WTC11 (cell line): ENCODE results near the gene ZNF277. TPM values are rescaled to one million over a fixed set of nuclear protein-coding genes. Genes with fewer than 3 reads are reported as not detected.

Source experiments
- ATAC-seq: fragments of 200-7000 bp; cut with Tn5 transposase; 2 replicates; pipeline ENCODE4 v1.10.0; 2021; ENCODE audit warnings: mild to moderate bottlenecking, moderate library complexity
- CTCF ChIA-PET: fragments of 300-600 bp; sonication (Branson Sonifier 250); formaldehyde crosslinking; loops from one replicate; lab custom pipeline; 2021; ENCODE audit warnings: antibody characterized with exemption; lab: Charles Lee
- POLR2A ChIA-PET: fragments of 350-600 bp; sonication (Branson Sonifier 250); formaldehyde crosslinking; loops from one replicate; lab custom pipeline; 2021; ENCODE audit warnings: antibody characterized with exemption; lab: Charles Lee
- DNase-seq: peaks from one replicate; pipeline ENCODE4 v3.0.0; 2021; ENCODE audit warnings: low spot score
- H3K27ac Mint-ChIP-seq: 2 replicates; pipeline ENCODE4 v1.8.0; 2021; ENCODE audit warnings: mixed read lengths
- H3K27me3 Mint-ChIP-seq: 2 replicates; pipeline ENCODE4 v1.8.0; 2021; ENCODE audit warnings: low read depth, mild to moderate bottlenecking, moderate library complexity, mixed read lengths
- H3K36me3 Mint-ChIP-seq: 2 replicates; pipeline ENCODE4 v1.8.0; 2021; ENCODE audit warnings: mixed read lengths
- H3K4me1 Mint-ChIP-seq: 2 replicates; pipeline ENCODE4 v1.8.0; 2022; ENCODE audit warnings: mixed read lengths
- H3K4me3 Mint-ChIP-seq: 2 replicates; pipeline ENCODE4 v1.8.0; 2021; ENCODE audit warnings: mild to moderate bottlenecking, moderate library complexity, mixed read lengths
- H3K9me3 Mint-ChIP-seq: 2 replicates; pipeline ENCODE4 v1.8.0; 2021; ENCODE audit warnings: mixed read lengths
- ESRRA ChIP-seq: sonication (generic); formaldehyde crosslinking; IDR thresholded peaks from 2 replicates; pipeline ENCODE4 v1.8.1; 2022; ENCODE audit warnings: mild to moderate bottlenecking, missing genetic modification reagents, borderline replicate concordance
- FOXK1 ChIP-seq: sonication (generic); formaldehyde crosslinking; IDR thresholded peaks from 2 replicates; pipeline ENCODE4 v1.8.0; 2022; ENCODE audit warnings: mild to moderate bottlenecking, moderate library complexity, missing genetic modification reagents
- IRF2 ChIP-seq: sonication (generic); formaldehyde crosslinking; IDR thresholded peaks from 2 replicates; pipeline ENCODE4 v1.8.0; 2022; ENCODE audit warnings: low read depth, missing genetic modification reagents, borderline replicate concordance
- NFATC4 ChIP-seq: fragments of 250-450 bp; sonication (Bioruptor Pico); IDR thresholded peaks from 2 replicates; pipeline ENCODE4 v1.9.0; 2021; ENCODE audit warnings: mild to moderate bottlenecking
- NR2C2 ChIP-seq: sonication (generic); formaldehyde crosslinking; IDR thresholded peaks from 2 replicates; pipeline ENCODE4 v1.8.0; 2022; ENCODE audit warnings: mild to moderate bottlenecking, missing genetic modification reagents
- OVOL2 ChIP-seq: fragments of 250-450 bp; sonication (Bioruptor Pico); IDR thresholded peaks from 2 replicates; pipeline ENCODE4 v1.9.0; 2021; ENCODE audit warnings: mild to moderate bottlenecking, borderline replicate concordance
- RORB ChIP-seq: fragments of 250-450 bp; sonication (Bioruptor Pico); IDR thresholded peaks from 2 replicates; pipeline ENCODE4 v1.9.0; 2021; ENCODE audit warnings: mild to moderate bottlenecking
- ZNF121 ChIP-seq: sonication (generic); formaldehyde crosslinking; IDR thresholded peaks from 2 replicates; pipeline ENCODE4 v1.8.0; 2023; ENCODE audit warnings: missing genetic modification reagents
- ZNF219 ChIP-seq: sonication (generic); formaldehyde crosslinking; IDR thresholded peaks from 2 replicates; pipeline ENCODE4 v1.8.0; 2023; ENCODE audit warnings: missing genetic modification reagents, mild to moderate bottlenecking, borderline replicate concordance
- ZNF263 ChIP-seq: sonication (generic); formaldehyde crosslinking; IDR thresholded peaks from 2 replicates; pipeline ENCODE4 v1.8.1; 2022; ENCODE audit warnings: low read depth, mild to moderate bottlenecking, moderate library complexity, missing genetic modification reagents
- ZNF671 ChIP-seq: fragments of 250-450 bp; sonication (Bioruptor Pico); IDR thresholded peaks from 2 replicates; pipeline ENCODE4 v1.8.0; 2021; ENCODE audit warnings: mild to moderate bottlenecking
- total RNA-seq: library from RNA; stranded (reverse); gene quantifications from 3 replicates; pipeline ENCODE4 v1.2.3, GENCODE V29; 2021
- TF ChIP-seq, protein P1 (sequence below): sonication (generic); formaldehyde crosslinking; conservative IDR thresholded peaks from 2 replicates; pipeline ENCODE4 v1.8.1; 2022; ENCODE audit warnings: mild to moderate bottlenecking, missing genetic modification reagents
- TF ChIP-seq, protein P2 (sequence below): sonication (generic); formaldehyde crosslinking; IDR thresholded peaks from 2 replicates; pipeline ENCODE4 v1.8.0; 2022; ENCODE audit warnings: mild to moderate bottlenecking, missing genetic modification reagents
- TF ChIP-seq, protein P3 (sequence below): sonication (generic); formaldehyde crosslinking; IDR thresholded peaks from 2 replicates; pipeline ENCODE4 v1.8.0; 2023; ENCODE audit warnings: missing genetic modification reagents
- TF ChIP-seq, protein P4 (sequence below): sonication (generic); formaldehyde crosslinking; IDR thresholded peaks from 2 replicates; pipeline ENCODE4 v1.8.0; 2023; ENCODE audit warnings: missing genetic modification reagents, mild to moderate bottlenecking, borderline replicate concordance
- TF ChIP-seq, protein P5 (sequence below): fragments of 250-450 bp; sonication (Bioruptor Pico); IDR thresholded peaks from 2 replicates; pipeline ENCODE4 v1.8.0; 2021; ENCODE audit warnings: mild to moderate bottlenecking
- TF ChIP-seq, protein P6 (sequence below): fragments of 250-450 bp; sonication (Bioruptor Pico); IDR thresholded peaks from 2 replicates; pipeline ENCODE4 v1.9.0; 2021; ENCODE audit warnings: mild to moderate bottlenecking

The ZNF277 gene
- total RNA-seq, 1 experiment from 2014 or later: 22.5 TPM

DNA sequence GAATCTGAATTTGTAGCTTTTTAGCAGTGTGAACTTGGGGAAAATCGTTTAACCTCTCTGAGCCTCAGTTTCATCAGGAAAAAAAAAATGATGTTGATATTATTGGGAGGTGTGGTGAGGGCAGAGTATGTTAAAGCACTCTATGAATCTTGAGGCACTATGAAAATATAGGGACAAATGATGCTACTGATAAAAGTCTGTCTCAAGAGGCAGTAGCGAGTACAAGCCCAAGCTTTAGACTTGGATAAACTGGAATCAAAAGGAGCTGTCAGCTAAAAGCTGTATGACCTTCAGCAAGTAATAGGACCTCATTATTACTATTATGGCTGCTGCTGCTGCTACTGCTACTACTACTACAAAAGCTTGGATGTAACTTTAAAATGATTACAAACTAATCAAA, 8.4 kb downstream of the ZNF277 start:
- no peaks in the 10 kb centered on the region for H3K27me3 Mint-ChIP-seq
- ATAC-seq (no peak; the same call in 1 of the 2 replicates), DNase-seq (no peak)
- CTCF ChIA-PET: interaction anchor here (0.8 to 1.6 kb wide), 4 partner anchors 136 to 360 kb away, joined by 3 to 5 read pairs (median 4); no protein-coding TSS in a partner anchor
- no peak overlapping the region for H3K4me3 Mint-ChIP-seq
- H3K36me3 Mint-ChIP-seq: no peaks in the 10 kb centered on the region
- no peaks in the 10 kb centered on the region for H3K9me3 Mint-ChIP-seq
- no peak for TF ChIP-seq FOXK1
- TF ChIP-seq, protein P1, sequence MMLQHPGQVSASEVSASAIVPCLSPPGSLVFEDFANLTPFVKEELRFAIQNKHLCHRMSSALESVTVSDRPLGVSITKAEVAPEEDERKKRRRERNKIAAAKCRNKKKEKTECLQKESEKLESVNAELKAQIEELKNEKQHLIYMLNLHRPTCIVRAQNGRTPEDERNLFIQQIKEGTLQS: no peak
- no peak for TF ChIP-seq ESRRA (CRISPR knock-in tag)
- TF ChIP-seq RORB: no peak
- no peak for TF ChIP-seq NR2C2
- TF ChIP-seq, protein P2, sequence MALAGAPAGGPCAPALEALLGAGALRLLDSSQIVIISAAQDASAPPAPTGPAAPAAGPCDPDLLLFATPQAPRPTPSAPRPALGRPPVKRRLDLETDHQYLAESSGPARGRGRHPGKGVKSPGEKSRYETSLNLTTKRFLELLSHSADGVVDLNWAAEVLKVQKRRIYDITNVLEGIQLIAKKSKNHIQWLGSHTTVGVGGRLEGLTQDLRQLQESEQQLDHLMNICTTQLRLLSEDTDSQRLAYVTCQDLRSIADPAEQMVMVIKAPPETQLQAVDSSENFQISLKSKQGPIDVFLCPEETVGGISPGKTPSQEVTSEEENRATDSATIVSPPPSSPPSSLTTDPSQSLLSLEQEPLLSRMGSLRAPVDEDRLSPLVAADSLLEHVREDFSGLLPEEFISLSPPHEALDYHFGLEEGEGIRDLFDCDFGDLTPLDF (CRISPR knock-in tag): no peak
- TF ChIP-seq, protein P3, sequence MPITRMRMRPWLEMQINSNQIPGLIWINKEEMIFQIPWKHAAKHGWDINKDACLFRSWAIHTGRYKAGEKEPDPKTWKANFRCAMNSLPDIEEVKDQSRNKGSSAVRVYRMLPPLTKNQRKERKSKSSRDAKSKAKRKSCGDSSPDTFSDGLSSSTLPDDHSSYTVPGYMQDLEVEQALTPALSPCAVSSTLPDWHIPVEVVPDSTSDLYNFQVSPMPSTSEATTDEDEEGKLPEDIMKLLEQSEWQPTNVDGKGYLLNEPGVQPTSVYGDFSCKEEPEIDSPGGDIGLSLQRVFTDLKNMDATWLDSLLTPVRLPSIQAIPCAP (CRISPR knock-in tag): no peak
- no peak for TF ChIP-seq ZNF219 (CRISPR knock-in tag)
- TF ChIP-seq, protein P4, sequence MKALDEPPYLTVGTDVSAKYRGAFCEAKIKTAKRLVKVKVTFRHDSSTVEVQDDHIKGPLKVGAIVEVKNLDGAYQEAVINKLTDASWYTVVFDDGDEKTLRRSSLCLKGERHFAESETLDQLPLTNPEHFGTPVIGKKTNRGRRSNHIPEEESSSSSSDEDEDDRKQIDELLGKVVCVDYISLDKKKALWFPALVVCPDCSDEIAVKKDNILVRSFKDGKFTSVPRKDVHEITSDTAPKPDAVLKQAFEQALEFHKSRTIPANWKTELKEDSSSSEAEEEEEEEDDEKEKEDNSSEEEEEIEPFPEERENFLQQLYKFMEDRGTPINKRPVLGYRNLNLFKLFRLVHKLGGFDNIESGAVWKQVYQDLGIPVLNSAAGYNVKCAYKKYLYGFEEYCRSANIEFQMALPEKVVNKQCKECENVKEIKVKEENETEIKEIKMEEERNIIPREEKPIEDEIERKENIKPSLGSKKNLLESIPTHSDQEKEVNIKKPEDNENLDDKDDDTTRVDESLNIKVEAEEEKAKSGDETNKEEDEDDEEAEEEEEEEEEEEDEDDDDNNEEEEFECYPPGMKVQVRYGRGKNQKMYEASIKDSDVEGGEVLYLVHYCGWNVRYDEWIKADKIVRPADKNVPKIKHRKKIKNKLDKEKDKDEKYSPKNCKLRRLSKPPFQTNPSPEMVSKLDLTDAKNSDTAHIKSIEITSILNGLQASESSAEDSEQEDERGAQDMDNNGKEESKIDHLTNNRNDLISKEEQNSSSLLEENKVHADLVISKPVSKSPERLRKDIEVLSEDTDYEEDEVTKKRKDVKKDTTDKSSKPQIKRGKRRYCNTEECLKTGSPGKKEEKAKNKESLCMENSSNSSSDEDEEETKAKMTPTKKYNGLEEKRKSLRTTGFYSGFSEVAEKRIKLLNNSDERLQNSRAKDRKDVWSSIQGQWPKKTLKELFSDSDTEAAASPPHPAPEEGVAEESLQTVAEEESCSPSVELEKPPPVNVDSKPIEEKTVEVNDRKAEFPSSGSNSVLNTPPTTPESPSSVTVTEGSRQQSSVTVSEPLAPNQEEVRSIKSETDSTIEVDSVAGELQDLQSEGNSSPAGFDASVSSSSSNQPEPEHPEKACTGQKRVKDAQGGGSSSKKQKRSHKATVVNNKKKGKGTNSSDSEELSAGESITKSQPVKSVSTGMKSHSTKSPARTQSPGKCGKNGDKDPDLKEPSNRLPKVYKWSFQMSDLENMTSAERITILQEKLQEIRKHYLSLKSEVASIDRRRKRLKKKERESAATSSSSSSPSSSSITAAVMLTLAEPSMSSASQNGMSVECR: no peak
- TF ChIP-seq, protein P5, sequence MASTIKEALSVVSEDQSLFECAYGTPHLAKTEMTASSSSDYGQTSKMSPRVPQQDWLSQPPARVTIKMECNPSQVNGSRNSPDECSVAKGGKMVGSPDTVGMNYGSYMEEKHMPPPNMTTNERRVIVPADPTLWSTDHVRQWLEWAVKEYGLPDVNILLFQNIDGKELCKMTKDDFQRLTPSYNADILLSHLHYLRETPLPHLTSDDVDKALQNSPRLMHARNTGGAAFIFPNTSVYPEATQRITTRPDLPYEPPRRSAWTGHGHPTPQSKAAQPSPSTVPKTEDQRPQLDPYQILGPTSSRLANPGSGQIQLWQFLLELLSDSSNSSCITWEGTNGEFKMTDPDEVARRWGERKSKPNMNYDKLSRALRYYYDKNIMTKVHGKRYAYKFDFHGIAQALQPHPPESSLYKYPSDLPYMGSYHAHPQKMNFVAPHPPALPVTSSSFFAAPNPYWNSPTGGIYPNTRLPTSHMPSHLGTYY: no peak
- TF ChIP-seq ZNF121 (CRISPR knock-in tag): no peak
- no peak for TF ChIP-seq OVOL2
- no peak for TF ChIP-seq NFATC4 (CRISPR knock-in tag)
- no peak for TF ChIP-seq ZNF263
- TF ChIP-seq IRF2 (CRISPR knock-in tag): no peak
- TF ChIP-seq, protein P6, sequence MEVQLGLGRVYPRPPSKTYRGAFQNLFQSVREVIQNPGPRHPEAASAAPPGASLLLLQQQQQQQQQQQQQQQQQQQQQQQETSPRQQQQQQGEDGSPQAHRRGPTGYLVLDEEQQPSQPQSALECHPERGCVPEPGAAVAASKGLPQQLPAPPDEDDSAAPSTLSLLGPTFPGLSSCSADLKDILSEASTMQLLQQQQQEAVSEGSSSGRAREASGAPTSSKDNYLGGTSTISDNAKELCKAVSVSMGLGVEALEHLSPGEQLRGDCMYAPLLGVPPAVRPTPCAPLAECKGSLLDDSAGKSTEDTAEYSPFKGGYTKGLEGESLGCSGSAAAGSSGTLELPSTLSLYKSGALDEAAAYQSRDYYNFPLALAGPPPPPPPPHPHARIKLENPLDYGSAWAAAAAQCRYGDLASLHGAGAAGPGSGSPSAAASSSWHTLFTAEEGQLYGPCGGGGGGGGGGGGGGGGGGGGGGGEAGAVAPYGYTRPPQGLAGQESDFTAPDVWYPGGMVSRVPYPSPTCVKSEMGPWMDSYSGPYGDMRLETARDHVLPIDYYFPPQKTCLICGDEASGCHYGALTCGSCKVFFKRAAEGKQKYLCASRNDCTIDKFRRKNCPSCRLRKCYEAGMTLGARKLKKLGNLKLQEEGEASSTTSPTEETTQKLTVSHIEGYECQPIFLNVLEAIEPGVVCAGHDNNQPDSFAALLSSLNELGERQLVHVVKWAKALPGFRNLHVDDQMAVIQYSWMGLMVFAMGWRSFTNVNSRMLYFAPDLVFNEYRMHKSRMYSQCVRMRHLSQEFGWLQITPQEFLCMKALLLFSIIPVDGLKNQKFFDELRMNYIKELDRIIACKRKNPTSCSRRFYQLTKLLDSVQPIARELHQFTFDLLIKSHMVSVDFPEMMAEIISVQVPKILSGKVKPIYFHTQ: no peak
- no peak for TF ChIP-seq ZNF671
- H3K4me1 Mint-ChIP-seq: peaks cover 54% of the 10 kb centered on the region
- H3K27ac Mint-ChIP-seq: no peak overlapping the region
- POLR2A ChIA-PET: interaction anchor here (0.9 kb wide), 1 partner anchor 9 kb away, joined by 4 read pairs; the partner anchor contains the start of gene DOCK4
